Raji (cell line): ENCODE results near the gene SLC24A2.

Experiments
- POLR2A ChIP-seq: IDR thresholded peaks from 2 replicates; pipeline ENCODE4 v1.6.1; 2011; ENCODE audit warnings: low read depth, low read length, control low read depth; ENCODE audit not compliant: insufficient read depth

SLC24A2 gene

DNA sequence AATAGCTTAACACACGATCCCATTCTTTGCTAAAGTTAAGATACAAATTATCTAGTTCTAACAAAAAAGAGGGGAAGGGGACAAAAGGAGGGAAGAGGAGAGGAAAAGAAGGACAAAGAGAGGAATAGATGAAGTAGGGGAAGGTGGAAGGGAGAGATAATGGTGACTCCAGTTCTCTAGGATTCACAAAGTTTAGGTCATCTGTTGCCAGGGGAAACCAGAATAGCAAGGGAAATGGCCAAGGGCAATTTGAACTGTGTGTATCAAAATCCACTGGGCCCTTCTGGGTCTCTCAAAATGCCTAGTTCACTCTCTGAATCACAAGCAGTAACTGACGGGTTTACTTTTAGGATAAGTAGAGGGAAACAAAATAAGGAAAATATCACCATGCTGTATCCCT is 7.6 kb downstream of the SLC24A2 start:
- no peak for TF ChIP-seq POLR2A

DNA sequence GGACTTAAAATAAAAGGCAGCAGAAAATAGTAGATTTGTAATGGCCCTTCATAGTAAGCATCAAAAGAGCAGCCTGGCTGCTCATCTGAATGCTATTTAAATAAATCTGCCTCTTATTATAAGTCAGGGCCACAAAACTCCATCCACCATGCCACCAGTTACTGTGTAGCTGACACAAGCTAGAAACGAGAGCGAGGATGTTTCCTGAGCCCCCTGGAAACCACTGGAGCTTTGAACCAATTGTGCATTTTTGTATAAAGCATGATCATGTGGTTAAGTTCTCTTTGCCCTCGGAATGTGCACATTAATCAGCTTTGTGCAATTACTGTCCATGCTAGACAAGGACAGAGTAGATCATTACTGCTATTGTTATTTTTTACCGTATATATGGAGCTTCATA is 17.4 kb downstream of the SLC24A2 start:
- TF ChIP-seq POLR2A = no peak

DNA sequence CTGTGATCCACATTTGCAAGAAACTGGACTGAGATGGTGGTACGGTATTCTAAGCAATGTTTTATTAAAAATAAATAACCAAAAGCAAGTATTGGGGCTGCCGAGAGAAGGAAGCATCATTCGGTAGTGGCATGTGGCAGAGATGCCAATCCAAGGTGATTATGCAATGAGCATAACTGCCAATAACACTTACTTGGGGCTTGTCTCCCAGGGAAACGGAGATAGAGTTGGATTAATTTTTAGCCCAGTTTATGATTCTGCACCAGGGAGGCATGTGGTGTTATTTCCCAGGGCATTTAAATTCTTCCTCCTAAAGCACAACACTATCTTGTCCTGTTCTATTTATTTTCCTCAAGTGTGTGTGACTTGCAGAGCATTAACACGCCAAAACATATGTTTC is 17.9 kb downstream of the SLC24A2 start:
- no peak for TF ChIP-seq POLR2A

DNA sequence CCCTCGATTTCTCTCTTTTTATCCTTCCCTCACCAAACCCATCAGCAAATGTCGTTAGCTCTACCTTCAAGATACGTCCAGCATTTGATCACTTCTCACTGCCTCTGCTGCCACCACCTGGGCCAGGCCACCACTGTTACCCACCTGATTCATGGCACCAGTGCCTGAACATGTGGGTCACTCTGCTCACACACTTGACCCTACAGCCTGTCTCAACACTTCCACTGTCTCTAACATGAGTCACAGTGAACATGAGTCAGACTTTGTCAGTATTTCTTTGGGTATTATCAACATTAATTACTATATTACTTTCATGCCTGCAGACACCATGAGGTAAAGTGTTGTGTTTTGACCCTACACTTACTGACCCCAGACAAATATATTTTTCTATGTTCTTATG is 19.6 kb downstream of the SLC24A2 start:
- TF ChIP-seq POLR2A = no peak

DNA sequence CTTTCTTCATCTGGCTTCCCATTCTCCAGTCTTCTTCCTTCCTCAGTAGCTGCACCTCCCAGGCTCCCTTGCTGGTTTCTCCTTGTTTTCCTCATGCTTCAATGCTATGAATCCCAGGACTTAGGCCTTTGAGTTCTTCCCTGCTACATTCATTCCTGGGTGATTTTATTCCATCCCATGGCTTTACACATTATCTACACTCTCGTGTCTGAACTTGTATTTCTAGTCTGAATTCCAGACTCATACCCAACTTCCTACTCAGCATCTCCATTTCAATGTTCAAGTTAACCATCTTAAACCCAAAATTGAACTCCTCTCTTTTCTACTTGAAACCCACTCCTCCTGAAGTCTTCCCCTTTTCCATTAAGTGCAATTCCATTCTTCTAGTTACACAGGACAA is 20.0 kb downstream of the SLC24A2 start:
- TF ChIP-seq POLR2A = no peak

DNA sequence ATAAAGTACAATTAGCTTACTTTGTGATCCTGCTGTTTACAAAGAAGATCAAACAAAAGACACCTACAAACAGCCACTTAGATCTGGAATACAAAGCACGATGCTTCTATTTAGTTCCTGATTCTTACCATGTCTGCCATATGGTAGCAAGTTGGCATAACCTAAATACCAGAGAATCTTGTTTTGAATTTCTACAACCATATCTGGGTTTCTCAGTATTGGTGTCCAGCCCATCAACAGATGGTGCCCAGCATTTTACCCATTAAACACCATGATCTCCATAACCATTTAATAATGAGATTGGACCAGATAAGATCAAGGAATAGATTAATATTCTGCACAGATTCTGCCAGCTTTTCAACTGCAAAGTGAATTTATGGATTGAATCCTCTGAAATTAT is 29.8 kb downstream of the SLC24A2 start:
- TF ChIP-seq POLR2A = no peak

DNA sequence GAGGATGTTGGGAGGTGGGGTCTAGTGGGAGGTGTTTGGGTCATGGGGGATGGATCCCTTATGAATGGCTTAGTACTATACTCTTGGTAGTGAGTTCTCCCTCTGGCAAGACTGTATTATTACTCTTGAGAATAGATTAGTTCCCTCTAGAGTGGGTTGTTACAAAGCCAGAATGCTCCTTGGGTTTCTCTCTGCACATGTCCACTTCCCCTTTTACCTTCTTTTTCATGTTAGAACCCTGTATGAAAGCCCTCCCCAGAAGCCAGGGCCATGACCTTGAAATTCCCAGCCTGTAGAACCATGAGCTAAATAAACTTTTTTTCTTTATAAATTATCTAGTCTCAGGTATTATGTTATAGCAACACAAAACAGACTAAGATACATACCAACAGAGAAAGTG is 31.1 kb downstream of the SLC24A2 start:
- TF ChIP-seq POLR2A = no peak

DNA sequence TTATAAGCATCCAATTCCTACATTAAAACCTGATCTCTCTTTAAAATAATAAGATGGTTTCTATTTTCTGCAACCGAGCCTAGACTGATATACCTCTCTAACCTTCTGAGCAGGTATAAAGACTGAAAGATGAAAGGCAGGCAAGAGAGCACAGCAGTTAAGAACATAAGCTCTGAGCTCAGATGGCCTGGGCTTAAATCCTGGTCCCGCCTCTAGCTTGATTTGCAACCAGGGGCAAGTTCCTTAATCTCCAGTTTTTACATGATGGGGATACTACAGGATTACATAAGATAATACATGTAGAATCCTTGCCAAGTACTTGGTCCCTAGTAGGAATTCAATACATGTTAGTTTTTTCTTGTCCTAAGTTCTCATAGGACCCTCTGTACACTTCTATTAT is 33.9 kb downstream of the SLC24A2 start:
- no peak for TF ChIP-seq POLR2A

DNA sequence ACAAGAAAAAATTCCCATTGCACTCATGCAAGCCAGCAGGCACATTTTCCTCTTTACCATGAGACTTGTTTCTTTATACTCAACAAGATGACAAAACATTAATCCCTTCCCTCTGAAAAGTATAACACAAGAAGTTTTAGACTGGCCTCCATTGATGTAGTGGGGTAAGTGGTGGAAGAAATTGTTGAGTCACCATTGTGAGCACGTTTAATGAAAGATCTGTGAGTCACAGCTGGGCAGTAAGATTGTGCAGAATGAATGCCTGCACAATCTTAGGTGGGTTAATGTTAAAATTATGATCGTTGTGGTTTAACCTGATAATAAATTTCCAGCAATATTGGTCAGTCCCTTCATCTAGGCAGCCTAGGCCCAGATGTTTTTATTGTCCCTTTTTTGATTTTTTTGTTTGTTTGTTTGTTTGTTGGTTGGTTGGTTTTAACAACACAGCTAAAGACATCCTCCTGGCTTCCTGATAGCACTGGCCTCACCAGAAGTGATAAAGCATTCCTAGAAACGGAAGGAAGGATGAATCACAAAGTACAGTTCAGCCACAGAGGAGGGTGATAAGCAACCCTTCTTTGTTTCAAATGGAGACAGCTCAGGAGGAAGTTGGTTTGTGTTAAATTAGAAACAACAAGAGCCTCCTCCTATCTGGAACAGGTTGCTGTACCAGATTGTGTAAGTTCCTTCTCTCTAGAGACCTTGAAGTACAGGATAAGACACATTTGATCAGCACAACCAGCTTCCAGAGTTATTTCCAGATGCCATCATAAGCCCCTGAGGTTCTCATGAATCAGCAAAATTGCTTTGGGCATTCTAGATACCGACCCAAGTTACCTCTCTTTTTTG is 40.3 kb downstream of the SLC24A2 start:
- no peak for TF ChIP-seq POLR2A

DNA sequence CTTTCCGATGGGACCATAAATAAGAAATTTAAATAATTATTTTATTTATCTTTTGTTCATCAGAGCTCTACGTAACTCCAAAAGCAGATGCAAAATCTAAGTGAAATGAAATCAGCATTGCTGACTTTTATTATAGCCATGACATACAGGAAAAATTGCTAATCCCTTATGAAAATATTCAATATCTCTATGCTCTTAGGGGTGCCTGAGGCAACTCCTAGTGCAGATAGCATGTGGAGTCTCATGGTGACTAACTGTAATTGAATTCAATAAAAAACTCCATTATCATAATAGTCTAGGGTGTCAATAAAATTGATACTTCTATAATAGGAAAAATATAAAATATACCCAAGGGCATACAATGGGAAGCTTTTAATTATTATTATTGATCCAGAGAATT is 42.6 kb downstream of the SLC24A2 start:
- no peak for TF ChIP-seq POLR2A

DNA sequence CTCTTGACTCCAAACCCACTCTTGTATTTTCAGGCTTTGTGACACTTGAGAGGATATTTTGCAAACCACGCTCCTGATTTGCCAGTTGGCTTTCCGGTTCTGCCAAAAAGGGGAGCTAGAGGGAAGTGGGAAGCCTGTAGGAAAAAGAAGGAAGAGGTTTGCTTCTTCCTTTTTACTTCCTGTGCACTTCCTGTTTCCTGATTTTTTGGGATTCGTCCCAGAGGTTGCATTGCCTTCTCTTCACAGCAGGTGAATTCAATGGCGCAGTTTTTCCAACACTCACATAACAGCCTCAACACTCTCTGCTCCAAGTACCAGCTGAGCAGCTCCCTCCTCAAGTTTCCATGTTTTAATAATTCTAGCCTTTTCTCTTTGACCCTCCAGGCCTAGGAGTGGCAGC is 47.7 kb downstream of the SLC24A2 start:
- TF ChIP-seq POLR2A = no peak
